SKM-1 (cell line): ENCODE measurements around the gene SOS1.
"Not testable (repeated sequence)": the region's sequence is repeated elsewhere in the genome, so short reads cannot be mapped to it uniquely, and the experiment has no call there.

Source experiments
- DNase-seq: peaks from one replicate; lab custom pipeline; 2025; ENCODE audit not compliant: unreplicated experiment; lab: John Stamatoyannopoulos, UW

The SOS1 gene

GRCh38 chr2:38975042-38975441 lies 145.8 kb downstream of the SOS1 start:
- no peak for DNase-seq

GRCh38 chr2:38973266-38973665 lies 147.6 kb downstream of the SOS1 start:
- DNase-seq = no peak

- no peak for DNase-seq
Measured at GRCh38 chr2:38971377-38971776, 149.5 kb downstream of the SOS1 start.

- no peak for DNase-seq
Measured at GRCh38 chr2:38968021-38968420, 152.8 kb downstream of the SOS1 start.

- no peak for DNase-seq
Measured at GRCh38 chr2:38966678-38967077, 154.2 kb downstream of the SOS1 start.

- DNase-seq = no peak
Measured at GRCh38 chr2:38966006-38966405, 154.8 kb downstream of the SOS1 start.

GRCh38 chr2:38960609-38961320 lies 160.1 kb downstream of the SOS1 start:
- no peak for DNase-seq

GRCh38 chr2:38959938-38960608 lies 160.8 kb downstream of the SOS1 start:
- DNase-seq = no peak

- DNase-seq = no peak
Measured at GRCh38 chr2:38959466-38959865, 161.4 kb downstream of the SOS1 start.

GRCh38 chr2:38957972-38958371 lies 162.9 kb downstream of the SOS1 start:
- DNase-seq = no peak

GRCh38 chr2:38951766-38952165 lies 169.1 kb downstream of the SOS1 start:
- no peak for DNase-seq

- DNase-seq = no peak
Measured at GRCh38 chr2:38948995-38949394, 171.9 kb downstream of the SOS1 start.

- DNase-seq = no peak
Measured at GRCh38 chr2:38948387-38948882, 172.4 kb downstream of the SOS1 start.

- peak; percentile 64 for DNase-seq
Measured at GRCh38 chr2:38947241-38948239, 173.3 kb downstream of the SOS1 start.

GRCh38 chr2:38945911-38946310 lies 174.9 kb downstream of the SOS1 start:
- peak; percentile 82 for DNase-seq

GRCh38 chr2:38945372-38945771 lies 175.5 kb downstream of the SOS1 start:
- DNase-seq = no peak

- no peak for DNase-seq
Measured at GRCh38 chr2:38943784-38944183, 177.1 kb downstream of the SOS1 start.

GRCh38 chr2:38940746-38941145 lies 180.1 kb downstream of the SOS1 start:
- DNase-seq = no peak

GRCh38 chr2:38937548-38937947 lies 183.3 kb downstream of the SOS1 start:
- DNase-seq = no peak

GRCh38 chr2:38936516-38936915 lies 184.3 kb downstream of the SOS1 start:
- not testable (repeated sequence) for DNase-seq

- no peak for DNase-seq
Measured at GRCh38 chr2:38935568-38936172, 185.2 kb downstream of the SOS1 start.
